ENCODE measurements around the gene TMEM25.

The TMEM25 gene

DNA sequence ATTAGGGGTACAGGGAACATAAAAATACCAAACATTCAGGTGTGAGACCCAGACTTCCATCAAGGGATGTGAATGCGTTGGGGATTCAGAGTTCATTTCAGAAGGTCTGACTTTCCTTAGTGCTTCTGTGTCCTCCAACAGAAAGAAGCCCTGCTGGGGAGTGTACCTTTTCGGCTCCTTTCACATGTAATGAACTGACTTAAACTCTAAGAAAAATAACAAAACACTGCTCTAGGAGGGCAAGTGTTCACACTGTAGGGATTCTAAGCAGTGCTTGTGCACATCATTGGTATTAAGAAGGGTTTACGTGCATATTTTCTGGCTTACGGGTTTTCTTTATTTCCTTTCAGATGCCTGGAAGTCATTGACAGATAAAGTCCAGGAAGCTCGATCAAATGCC is 19.4 kb upstream of the TMEM25 start:
- Histone ChIP-seq H3K27ac (ENCODE audit: extremely low read depth, low read depth, low read length) (no peak overlapping the region), H3K4me1 (ENCODE audit: control insufficient read depth, insufficient read depth, low read length) (no peaks in the 10 kb centered on the region), H3K4me3 (ENCODE audit: low read depth, low read length) (no peak overlapping the region), H3K9me3 (ENCODE audit: control insufficient read depth, insufficient read depth, low read depth, low read length) (no peaks in the 10 kb centered on the region), H3K36me3 (ENCODE audit: control insufficient read depth in 2 of 2, insufficient read depth in 1 of 2, low read length in 2 of 2) (peaks cover 37 to 93% of the 10 kb centered on the region in 2 experiments)
- no peak for TF ChIP-seq EGR2 (tag by site-specific recombination; IDR thresholded peaks at IDR 0.05; ENCODE audit: low read depth)
- TF ChIP-seq ZNF521 (tag by site-specific recombination; IDR thresholded peaks at IDR 0.05), result no peak
- TF ChIP-seq REPIN1 (tag by site-specific recombination; IDR thresholded peaks at IDR 0.05; ENCODE audit: low read depth), result no peak
- TF ChIP-seq ZNF510 (tag by site-specific recombination; IDR thresholded peaks at IDR 0.05; ENCODE audit: insufficient replicate concordance), result no peak
- no peak for TF ChIP-seq ZNF610 (tag by site-specific recombination; IDR thresholded peaks at IDR 0.05; ENCODE audit: borderline replicate concordance)
- TF ChIP-seq ZNF423 (tag by site-specific recombination; IDR thresholded peaks at IDR 0.05), result no peak
- no peak for TF ChIP-seq TRIM28 (IDR thresholded peaks at IDR 0.05; ENCODE audit: borderline replicate concordance, low read length)
- TF ChIP-seq ZBTB21 (tag by site-specific recombination; IDR thresholded peaks at IDR 0.05), result no peak
- TF ChIP-seq, protein P1, sequence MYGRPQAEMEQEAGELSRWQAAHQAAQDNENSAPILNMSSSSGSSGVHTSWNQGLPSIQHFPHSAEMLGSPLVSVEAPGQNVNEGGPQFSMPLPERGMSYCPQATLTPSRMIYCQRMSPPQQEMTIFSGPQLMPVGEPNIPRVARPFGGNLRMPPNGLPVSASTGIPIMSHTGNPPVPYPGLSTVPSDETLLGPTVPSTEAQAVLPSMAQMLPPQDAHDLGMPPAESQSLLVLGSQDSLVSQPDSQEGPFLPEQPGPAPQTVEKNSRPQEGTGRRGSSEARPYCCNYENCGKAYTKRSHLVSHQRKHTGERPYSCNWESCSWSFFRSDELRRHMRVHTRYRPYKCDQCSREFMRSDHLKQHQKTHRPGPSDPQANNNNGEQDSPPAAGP (tag by site-specific recombination; IDR thresholded peaks at IDR 0.05), result no peak
- TF ChIP-seq, protein P2, sequence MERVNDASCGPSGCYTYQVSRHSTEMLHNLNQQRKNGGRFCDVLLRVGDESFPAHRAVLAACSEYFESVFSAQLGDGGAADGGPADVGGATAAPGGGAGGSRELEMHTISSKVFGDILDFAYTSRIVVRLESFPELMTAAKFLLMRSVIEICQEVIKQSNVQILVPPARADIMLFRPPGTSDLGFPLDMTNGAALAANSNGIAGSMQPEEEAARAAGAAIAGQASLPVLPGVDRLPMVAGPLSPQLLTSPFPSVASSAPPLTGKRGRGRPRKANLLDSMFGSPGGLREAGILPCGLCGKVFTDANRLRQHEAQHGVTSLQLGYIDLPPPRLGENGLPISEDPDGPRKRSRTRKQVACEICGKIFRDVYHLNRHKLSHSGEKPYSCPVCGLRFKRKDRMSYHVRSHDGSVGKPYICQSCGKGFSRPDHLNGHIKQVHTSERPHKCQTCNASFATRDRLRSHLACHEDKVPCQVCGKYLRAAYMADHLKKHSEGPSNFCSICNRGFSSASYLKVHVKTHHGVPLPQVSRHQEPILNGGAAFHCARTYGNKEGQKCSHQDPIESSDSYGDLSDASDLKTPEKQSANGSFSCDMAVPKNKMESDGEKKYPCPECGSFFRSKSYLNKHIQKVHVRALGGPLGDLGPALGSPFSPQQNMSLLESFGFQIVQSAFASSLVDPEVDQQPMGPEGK (tag by site-specific recombination; IDR thresholded peaks at IDR 0.05), result no peak
- TF ChIP-seq SALL2 (tag by site-specific recombination; IDR thresholded peaks at IDR 0.05; ENCODE audit: borderline replicate concordance), result no peak
- TF ChIP-seq ZNF274 (IDR thresholded peaks at IDR 0.05; ENCODE audit: low read length), result no peak
- no peak for TF ChIP-seq ZNF274 (tag by site-specific recombination; IDR thresholded peaks at IDR 0.05; ENCODE audit: borderline replicate concordance)
- ChIA-PET POLR2A (no interaction called here), CTCF (no interaction called here)

DNA sequence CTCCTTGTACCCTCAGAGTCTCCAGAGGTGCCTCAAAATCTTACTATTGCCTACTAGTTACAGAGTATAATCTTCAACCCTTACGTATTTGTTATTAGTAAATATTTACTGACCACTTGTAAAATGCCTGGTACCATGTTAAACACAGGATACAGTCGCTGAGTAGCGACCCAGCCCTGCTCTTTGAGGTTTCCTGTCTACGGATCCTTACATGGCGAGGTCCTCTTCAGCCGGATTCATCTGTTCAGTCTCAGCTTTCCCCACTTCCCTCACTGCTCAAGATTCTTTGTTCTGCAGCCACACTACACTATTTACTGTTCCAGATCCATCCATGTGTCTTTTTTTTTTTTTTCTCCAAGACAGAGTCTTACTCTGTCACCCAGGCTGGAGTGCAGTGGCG is 16.9 kb upstream of the TMEM25 start:
- Histone ChIP-seq H3K36me3 (ENCODE audit: control insufficient read depth in 2 of 2, insufficient read depth in 1 of 2, low read length in 2 of 2) (peaks cover 30 to 88% of the 10 kb centered on the region in 2 experiments), H3K9me3 (ENCODE audit: control insufficient read depth, insufficient read depth, low read depth, low read length) (no peaks in the 10 kb centered on the region), H3K4me1 (ENCODE audit: control insufficient read depth, insufficient read depth, low read length) (no peaks in the 10 kb centered on the region), H3K27ac (ENCODE audit: extremely low read depth, low read depth, low read length) (no peak overlapping the region), H3K4me3 (ENCODE audit: low read depth, low read length) (no peak overlapping the region)
- ChIA-PET CTCF (no interaction called here), POLR2A (no interaction called here)
- TF ChIP-seq ZBTB8A (tag by site-specific recombination; IDR thresholded peaks at IDR 0.05) (no peak), ZNF473 (tag by site-specific recombination; IDR thresholded peaks at IDR 0.05) (no peak), ZNF394 (tag by site-specific recombination; IDR thresholded peaks at IDR 0.05; ENCODE audit: borderline replicate concordance) (no peak), MEIS1 (CRISPR knock-in tag; IDR thresholded peaks at IDR 0.05; ENCODE audit: borderline replicate concordance) (no peak), ZNF16 (tag by site-specific recombination; IDR thresholded peaks at IDR 0.05; ENCODE audit: low read depth) (no peak), ZNF214 (tag by site-specific recombination; IDR thresholded peaks at IDR 0.05; ENCODE audit: borderline replicate concordance) (no peak), ZNF404 (tag by site-specific recombination; IDR thresholded peaks at IDR 0.05) (no peak), ZNF350 (tag by site-specific recombination; IDR thresholded peaks at IDR 0.05) (no peak), ZNF658 (tag by site-specific recombination; IDR thresholded peaks at IDR 0.05) (no peak), ZBTB17 (tag by site-specific recombination; IDR thresholded peaks at IDR 0.05) (no peak), ZNF707 (tag by site-specific recombination; IDR thresholded peaks at IDR 0.05) (no peak), ZNF777 (tag by site-specific recombination; IDR thresholded peaks at IDR 0.05; ENCODE audit: borderline replicate concordance) (no peak), ZNF530 (tag by site-specific recombination; IDR thresholded peaks at IDR 0.05; ENCODE audit: low read depth) (no peak)
- TF ChIP-seq, protein P3, sequence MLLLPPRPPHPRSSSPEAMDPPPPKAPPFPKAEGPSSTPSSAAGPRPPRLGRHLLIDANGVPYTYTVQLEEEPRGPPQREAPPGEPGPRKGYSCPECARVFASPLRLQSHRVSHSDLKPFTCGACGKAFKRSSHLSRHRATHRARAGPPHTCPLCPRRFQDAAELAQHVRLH (tag by site-specific recombination; IDR thresholded peaks at IDR 0.05), result no peak
- TF ChIP-seq, protein P4, sequence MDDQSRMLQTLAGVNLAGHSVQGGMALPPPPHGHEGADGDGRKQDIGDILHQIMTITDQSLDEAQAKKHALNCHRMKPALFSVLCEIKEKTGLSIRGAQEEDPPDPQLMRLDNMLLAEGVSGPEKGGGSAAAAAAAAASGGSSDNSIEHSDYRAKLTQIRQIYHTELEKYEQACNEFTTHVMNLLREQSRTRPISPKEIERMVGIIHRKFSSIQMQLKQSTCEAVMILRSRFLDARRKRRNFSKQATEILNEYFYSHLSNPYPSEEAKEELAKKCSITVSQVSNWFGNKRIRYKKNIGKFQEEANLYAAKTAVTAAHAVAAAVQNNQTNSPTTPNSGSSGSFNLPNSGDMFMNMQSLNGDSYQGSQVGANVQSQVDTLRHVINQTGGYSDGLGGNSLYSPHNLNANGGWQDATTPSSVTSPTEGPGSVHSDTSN (CRISPR knock-in tag; IDR thresholded peaks at IDR 0.05), result no peak
- TF ChIP-seq, protein P5, sequence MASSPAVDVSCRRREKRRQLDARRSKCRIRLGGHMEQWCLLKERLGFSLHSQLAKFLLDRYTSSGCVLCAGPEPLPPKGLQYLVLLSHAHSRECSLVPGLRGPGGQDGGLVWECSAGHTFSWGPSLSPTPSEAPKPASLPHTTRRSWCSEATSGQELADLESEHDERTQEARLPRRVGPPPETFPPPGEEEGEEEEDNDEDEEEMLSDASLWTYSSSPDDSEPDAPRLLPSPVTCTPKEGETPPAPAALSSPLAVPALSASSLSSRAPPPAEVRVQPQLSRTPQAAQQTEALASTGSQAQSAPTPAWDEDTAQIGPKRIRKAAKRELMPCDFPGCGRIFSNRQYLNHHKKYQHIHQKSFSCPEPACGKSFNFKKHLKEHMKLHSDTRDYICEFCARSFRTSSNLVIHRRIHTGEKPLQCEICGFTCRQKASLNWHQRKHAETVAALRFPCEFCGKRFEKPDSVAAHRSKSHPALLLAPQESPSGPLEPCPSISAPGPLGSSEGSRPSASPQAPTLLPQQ (tag by site-specific recombination; IDR thresholded peaks at IDR 0.05), result no peak
- TF ChIP-seq, protein P6, sequence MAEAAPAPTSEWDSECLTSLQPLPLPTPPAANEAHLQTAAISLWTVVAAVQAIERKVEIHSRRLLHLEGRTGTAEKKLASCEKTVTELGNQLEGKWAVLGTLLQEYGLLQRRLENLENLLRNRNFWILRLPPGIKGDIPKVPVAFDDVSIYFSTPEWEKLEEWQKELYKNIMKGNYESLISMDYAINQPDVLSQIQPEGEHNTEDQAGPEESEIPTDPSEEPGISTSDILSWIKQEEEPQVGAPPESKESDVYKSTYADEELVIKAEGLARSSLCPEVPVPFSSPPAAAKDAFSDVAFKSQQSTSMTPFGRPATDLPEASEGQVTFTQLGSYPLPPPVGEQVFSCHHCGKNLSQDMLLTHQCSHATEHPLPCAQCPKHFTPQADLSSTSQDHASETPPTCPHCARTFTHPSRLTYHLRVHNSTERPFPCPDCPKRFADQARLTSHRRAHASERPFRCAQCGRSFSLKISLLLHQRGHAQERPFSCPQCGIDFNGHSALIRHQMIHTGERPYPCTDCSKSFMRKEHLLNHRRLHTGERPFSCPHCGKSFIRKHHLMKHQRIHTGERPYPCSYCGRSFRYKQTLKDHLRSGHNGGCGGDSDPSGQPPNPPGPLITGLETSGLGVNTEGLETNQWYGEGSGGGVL (tag by site-specific recombination; IDR thresholded peaks at IDR 0.05), result no peak

Measured in HEK293 (cell line).